Nephron progenitor cell (in vitro differentiated cells): ENCODE measurements around the gene RECQL5.

Experiments
- DNase-seq: peaks from one replicate; pipeline ENCODE4 v3.0.0; 2021
- H3K27ac Mint-ChIP-seq: 2 replicates; pipeline ENCODE4 v1.8.0; 2021; ENCODE audit warnings: mild to moderate bottlenecking, moderate library complexity, mixed read lengths
- H3K27me3 Mint-ChIP-seq: 2 replicates; pipeline ENCODE4 v1.8.0; 2021; ENCODE audit warnings: mild to moderate bottlenecking, low read depth, mixed read lengths; ENCODE audit not compliant: poor library complexity
- H3K36me3 Mint-ChIP-seq: 2 replicates; pipeline ENCODE4 v1.8.0; 2021; ENCODE audit warnings: low read depth, mixed read lengths
- H3K4me1 Mint-ChIP-seq: 2 replicates; pipeline ENCODE4 v1.8.0; 2021; ENCODE audit warnings: mixed read lengths
- H3K4me3 Mint-ChIP-seq: 2 replicates; pipeline ENCODE4 v1.8.0; 2021; ENCODE audit warnings: mild to moderate bottlenecking, moderate library complexity, mixed read lengths
- H3K9me3 Mint-ChIP-seq: 2 replicates; pipeline ENCODE4 v1.8.0; 2021; ENCODE audit warnings: mild to moderate bottlenecking, moderate library complexity, mixed read lengths
- CTCF ChIP-seq: fragments of 200-600 bp; sonication (generic); IDR thresholded peaks from 2 replicates; pipeline ENCODE4 v1.5.0; 2021; ENCODE audit warnings: antibody characterized with exemption

RECQL5 gene

GRCh38 chr17:75664099-75664549 is 2.8 kb downstream of the RECQL5 start:
- DNase-seq = no peak
- no peak overlapping the region for H3K4me3 Mint-ChIP-seq
- peaks cover 24% of the 10 kb centered on the region for H3K36me3 Mint-ChIP-seq
- H3K27me3 Mint-ChIP-seq = no peaks in the 10 kb centered on the region
- peaks cover 19% of the 10 kb centered on the region for H3K4me1 Mint-ChIP-seq
- no peak overlapping the region for H3K27ac Mint-ChIP-seq
- no peak for TF ChIP-seq CTCF
- no peaks in the 10 kb centered on the region for H3K9me3 Mint-ChIP-seq

GRCh38 chr17:75662511-75662910 is 4.4 kb downstream of the RECQL5 start:
- H3K27me3 Mint-ChIP-seq = peaks cover 4% of the 10 kb centered on the region
- peaks cover 18% of the 10 kb centered on the region for H3K36me3 Mint-ChIP-seq
- no peak for TF ChIP-seq CTCF
- no peaks in the 10 kb centered on the region for H3K9me3 Mint-ChIP-seq
- H3K4me3 Mint-ChIP-seq = no peak overlapping the region
- peaks cover 9% of the 10 kb centered on the region for H3K4me1 Mint-ChIP-seq
- no peak overlapping the region for H3K27ac Mint-ChIP-seq
- no peak for DNase-seq

GRCh38 chr17:75661531-75661930 is 5.4 kb downstream of the RECQL5 start:
- Mint-ChIP-seq H3K27me3 (peaks cover 4% of the 10 kb centered on the region), H3K9me3 (no peaks in the 10 kb centered on the region), H3K36me3 (peaks cover 28% of the 10 kb centered on the region), H3K4me3 (no peak overlapping the region), H3K4me1 (peaks cover 9% of the 10 kb centered on the region), H3K27ac (no peak overlapping the region)
- DNase-seq = no peak
- TF ChIP-seq CTCF = no peak

- Mint-ChIP-seq H3K4me1 (no peaks in the 10 kb centered on the region), H3K4me3 (no peak overlapping the region), H3K27me3 (peaks cover 4% of the 10 kb centered on the region), H3K27ac (no peak overlapping the region), H3K36me3 (peaks cover 29% of the 10 kb centered on the region), H3K9me3 (no peaks in the 10 kb centered on the region)
- TF ChIP-seq CTCF = no peak
- DNase-seq = no peak
Measured at GRCh38 chr17:75658237-75658636, 8.7 kb downstream of the RECQL5 start.

GRCh38 chr17:75654176-75654575 is 12.8 kb downstream of the RECQL5 start:
- peaks cover 4% of the 10 kb centered on the region for H3K27me3 Mint-ChIP-seq
- peaks cover 35% of the 10 kb centered on the region for H3K36me3 Mint-ChIP-seq
- H3K9me3 Mint-ChIP-seq = no peaks in the 10 kb centered on the region
- DNase-seq = no peak
- no peak overlapping the region for H3K4me3 Mint-ChIP-seq
- peaks cover 4% of the 10 kb centered on the region for H3K4me1 Mint-ChIP-seq
- H3K27ac Mint-ChIP-seq = no peak overlapping the region
- no peak for TF ChIP-seq CTCF

- H3K27ac Mint-ChIP-seq = peak overlapping the region; percentile 51
- no peaks in the 10 kb centered on the region for H3K9me3 Mint-ChIP-seq
- peaks cover 37% of the 10 kb centered on the region for H3K36me3 Mint-ChIP-seq
- H3K4me1 Mint-ChIP-seq = peaks cover 4% of the 10 kb centered on the region
- DNase-seq = peak; percentile 61
- no peaks in the 10 kb centered on the region for H3K27me3 Mint-ChIP-seq
- peak; percentile 91 for TF ChIP-seq CTCF
- H3K4me3 Mint-ChIP-seq = no peak overlapping the region
Measured at GRCh38 chr17:75652934-75653549, 13.9 kb downstream of the RECQL5 start.
